HG02763 (cell line): Measurements from ENCODE around the gene IDUA.
"Not testable (repeated sequence)": the region's sequence is repeated elsewhere in the genome, so short reads cannot be mapped to it uniquely, and the experiment has no call there.

Experiments used
- ATAC-seq: cut with Tn5 transposase; IDR thresholded peaks from one replicate; pipeline ENCODE4 v1.9.1; 2021; ENCODE audit warnings: mild to moderate bottlenecking, moderate library complexity; ENCODE audit not compliant: unreplicated experiment

IDUA gene

GRCh38 chr4:966266-967112, 20.4 kb upstream of the IDUA start:
- no peak for ATAC-seq

GRCh38 chr4:967113-968104, 19.4 kb upstream of the IDUA start:
- no peak for ATAC-seq

- no peak for ATAC-seq
These were observed 18.6 kb upstream of the IDUA start for GRCh38 chr4:968221-968620.

- ATAC-seq: no peak
These were observed 18.0 kb upstream of the IDUA start for GRCh38 chr4:968621-969394.

GRCh38 chr4:970046-970745, 16.6 kb upstream of the IDUA start:
- ATAC-seq: no peak

GRCh38 chr4:970854-971520, 15.9 kb upstream of the IDUA start:
- ATAC-seq: no peak

- ATAC-seq: no peak
These were observed 15.0 kb upstream of the IDUA start for GRCh38 chr4:971666-972500.

GRCh38 chr4:972651-973424, 14.0 kb upstream of the IDUA start:
- ATAC-seq: peak; percentile 27

GRCh38 chr4:973431-974397, 13.1 kb upstream of the IDUA start, which contains the start of gene DGKQ:
DGKQ (minus strand) TSS chr4:973569; CDS start chr4:973482, 87 bp downstream.
- ATAC-seq: peak; percentile 60

- no peak for ATAC-seq
These were observed 12.2 kb upstream of the IDUA start for GRCh38 chr4:974668-975067.

- not testable (repeated sequence) for ATAC-seq
These were observed 10.8 kb upstream of the IDUA start for GRCh38 chr4:976016-976415.

- ATAC-seq: no peak
These were observed 7.7 kb upstream of the IDUA start for GRCh38 chr4:978957-979701.

- ATAC-seq: no peak
These were observed 4.6 kb upstream of the IDUA start for GRCh38 chr4:982291-982690.

- no peak for ATAC-seq
These were observed 4.0 kb upstream of the IDUA start for GRCh38 chr4:982814-983213.

GRCh38 chr4:984336-985054, 2.3 kb upstream of the IDUA start:
- ATAC-seq: no peak
